Brain pericyte (primary cell): Measurements from ENCODE around the gene MBP.

ENCODE experiments used
- DNase-seq: peaks from one replicate; pipeline ENCODE4 v3.0.0-alpha.2; 2012; ENCODE audit warnings: low read depth, low spot score

The MBP gene

GRCh38 chr18:77133835-77134496 is 1.4 kb upstream of the MBP start:
- DNase-seq: no peak

GRCh38 chr18:77133051-77133834 is 660 bp upstream of the MBP start:
- DNase-seq: no peak

DNA sequence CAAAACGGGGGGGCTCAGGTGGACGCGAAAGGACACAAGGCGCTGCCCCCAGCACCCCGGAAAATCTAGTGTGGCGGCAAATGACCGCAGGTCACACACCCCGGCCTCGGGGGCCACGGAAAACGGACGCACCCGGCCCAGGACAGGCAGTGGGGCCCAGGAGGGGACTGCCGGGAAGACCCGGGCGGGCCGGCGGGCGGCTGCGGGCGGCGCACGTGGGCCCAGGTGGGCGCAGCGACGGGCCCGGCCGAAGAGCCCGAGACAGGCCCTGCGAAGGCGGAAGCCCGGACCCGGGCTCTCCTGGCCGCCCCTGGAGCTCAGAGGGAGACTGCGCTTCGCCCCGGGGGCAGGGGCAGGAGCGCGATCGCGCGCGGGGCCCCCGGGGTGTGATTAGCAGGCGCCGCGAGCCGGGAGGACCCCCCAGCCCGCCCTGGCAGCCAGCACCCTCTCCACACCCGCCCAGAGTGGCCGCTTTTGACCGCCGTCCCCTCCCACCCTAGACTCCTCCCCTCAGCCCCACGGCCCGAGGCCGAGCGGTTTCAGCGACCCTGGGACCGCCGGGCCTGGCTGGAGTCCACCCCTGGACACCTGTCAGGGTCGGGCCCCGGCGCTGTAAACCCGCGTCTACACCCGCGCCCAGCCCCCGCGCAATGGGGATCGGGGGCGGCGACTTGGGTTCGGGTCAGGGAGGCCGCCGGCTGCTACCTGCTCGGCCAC is 773 bp downstream of the MBP start:
- no peak for DNase-seq

GRCh38 chr18:77131100-77131651 is 1.4 kb downstream of the MBP start:
- no peak for DNase-seq

GRCh38 chr18:77130229-77131099 is 2.1 kb downstream of the MBP start:
- DNase-seq: no peak

GRCh38 chr18:77129150-77129551 is 3.4 kb downstream of the MBP start:
- no peak for DNase-seq

DNA sequence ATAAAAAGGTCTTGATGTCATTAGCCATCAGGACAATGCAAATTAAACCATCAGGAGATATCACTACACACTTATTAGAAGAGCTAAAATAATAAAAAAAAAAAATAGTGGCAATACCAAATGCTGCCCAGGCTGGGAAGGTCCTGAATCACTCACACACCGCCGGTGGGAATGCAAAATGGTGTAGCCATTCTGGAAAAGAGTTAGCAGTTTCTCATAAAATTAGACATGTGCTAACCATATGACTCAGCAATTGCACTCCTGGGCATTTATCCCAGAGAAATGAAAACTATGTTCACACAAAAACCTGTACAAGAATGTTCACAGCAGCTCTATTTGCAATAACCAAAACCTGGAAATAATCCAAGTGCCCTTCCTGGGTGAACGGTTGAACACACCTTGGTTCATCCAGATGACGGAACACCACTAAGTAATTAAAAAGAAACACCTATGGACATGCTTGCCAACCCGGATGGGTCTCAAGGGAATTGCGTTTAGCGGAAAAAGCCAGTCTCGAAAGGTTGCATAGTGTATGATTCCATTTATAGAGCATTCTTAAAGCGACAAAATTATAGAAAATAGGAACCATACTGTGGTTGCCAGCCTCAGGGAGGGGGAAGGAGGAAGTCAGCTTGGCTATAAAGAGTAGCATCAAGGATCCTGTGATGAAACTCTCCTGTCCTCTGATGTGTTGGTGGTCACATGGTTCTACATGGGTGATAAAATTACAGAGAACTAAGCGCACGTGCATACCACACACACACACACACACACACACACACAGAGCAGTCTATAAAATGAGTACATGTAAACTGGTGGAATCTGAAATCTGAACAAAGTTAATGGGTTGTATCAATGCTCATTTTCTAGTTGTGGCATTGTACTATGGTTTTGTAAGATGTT is 4.6 kb downstream of the MBP start:
- peak; percentile 41 for DNase-seq

DNA sequence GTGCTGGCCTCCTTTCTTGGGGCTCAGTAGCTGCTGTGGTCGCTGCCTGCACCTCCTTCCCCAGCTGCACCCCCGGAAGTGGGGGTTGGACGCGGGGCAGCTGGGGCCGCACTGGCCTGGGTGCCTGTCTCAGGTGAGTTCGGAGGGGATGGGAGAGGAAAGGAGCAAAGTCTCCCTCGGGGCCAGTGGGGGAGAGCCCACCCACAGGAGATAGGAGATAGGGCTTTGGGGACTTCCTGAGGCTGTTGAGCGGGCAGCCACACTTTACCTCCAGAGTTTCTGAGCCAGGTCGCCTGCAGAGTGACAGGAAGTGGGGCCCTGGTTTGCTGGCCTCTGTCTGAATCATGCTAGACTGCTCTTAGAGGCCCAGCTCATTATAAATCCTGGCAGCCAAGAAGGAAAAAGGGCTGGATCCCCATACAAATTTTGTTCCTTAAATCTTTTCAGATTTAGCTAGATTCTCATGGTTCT is 8.1 kb downstream of the MBP start:
- DNase-seq: no peak

GRCh38 chr18:77123320-77124231 is 9.0 kb downstream of the MBP start:
- no peak for DNase-seq

- no peak for DNase-seq
Measured at GRCh38 chr18:77121523-77121922, 11.1 kb downstream of the MBP start.

DNA sequence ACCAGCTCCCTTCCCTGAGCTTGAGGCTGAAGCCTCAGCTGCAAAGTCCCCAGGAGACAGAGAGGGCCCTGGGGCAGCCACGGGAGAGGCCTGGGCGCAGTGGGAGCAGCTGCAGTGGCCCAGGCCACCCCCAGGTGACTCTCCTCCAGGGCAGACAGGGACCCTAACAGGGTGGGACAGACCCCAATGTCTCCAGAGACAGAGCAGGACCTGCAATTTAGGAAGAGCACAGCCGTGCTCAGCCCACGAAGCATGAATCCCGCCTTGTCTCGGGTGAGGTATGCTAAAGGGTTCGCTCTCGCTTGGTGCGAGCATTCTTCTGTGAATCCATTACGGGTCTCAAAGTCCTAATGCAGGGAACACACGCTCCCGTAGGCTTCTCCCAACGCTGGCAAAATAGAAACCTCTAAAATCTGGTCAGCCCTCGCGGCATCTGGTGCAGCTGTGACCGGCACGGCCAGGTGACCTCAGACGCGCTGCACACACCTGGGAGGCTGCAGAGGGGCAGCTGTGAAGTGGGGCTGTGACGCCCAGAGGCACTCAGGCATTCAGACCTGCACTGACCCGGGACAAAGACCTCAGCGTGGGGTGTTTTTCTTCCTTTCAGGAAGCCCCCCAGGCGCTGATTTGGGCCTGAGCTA is 12.6 kb downstream of the MBP start:
- DNase-seq: no peak

- no peak for DNase-seq
Measured at GRCh38 chr18:77119101-77119850, 13.3 kb downstream of the MBP start.

- no peak for DNase-seq
Measured at GRCh38 chr18:77118256-77119090, 14.1 kb downstream of the MBP start.

DNA sequence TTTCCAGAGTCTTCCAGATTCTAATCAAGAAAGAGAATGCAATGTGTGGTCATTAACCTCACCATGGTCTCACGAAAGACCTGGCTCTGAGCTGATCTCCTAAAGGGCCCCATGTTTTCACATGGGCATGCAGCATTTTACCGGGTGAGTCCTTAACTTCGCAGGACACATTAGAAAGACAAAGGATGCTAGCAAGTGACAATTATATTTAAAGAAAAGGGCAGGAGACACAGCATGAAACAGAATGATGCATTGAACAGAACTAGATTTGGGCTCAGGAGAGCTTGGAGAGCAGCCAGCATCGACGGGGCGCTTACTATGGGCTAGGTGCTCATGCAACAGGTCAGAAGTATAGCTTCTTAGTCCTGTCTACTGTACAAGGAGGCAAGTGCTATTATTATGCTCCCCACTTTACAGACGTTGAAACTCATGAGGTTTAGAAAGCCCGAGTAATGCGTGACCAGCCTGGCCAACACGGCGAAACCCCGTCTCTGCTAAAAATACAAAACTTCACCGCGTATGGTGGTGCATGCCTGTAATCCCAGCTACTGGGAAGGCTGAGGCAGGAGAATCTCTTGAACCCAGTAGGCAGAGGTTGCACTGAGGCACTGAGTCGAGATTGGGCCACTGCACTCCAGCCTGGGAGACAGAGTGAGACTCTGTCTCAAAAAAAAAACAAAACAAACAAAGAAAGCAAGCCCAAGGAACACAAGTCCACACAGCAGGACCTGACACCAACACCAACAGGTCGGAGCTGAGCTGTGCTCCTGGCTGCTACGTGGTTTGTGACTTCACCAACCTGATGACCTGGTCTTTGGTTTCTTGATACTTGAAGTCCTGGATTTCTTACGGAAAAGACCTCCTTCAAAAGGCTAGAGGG is 16.1 kb downstream of the MBP start:
- no peak for DNase-seq

GRCh38 chr18:77115192-77115953 is 17.2 kb downstream of the MBP start:
- DNase-seq: no peak
